GM12878 (cell line): Measurements from ENCODE around the gene GNAQ.
"Not testable (repeated sequence)": the region's sequence is repeated elsewhere in the genome, so short reads cannot be mapped to it uniquely, and the experiment has no call there.

Experiments used
- CTCF ChIP-seq, 3 experiments: IDR thresholded peaks in 2 of 3; conservative IDR thresholded peaks in 1 of 3; 2 replicates each; pipeline ENCODE4 v1.5.1; 2011; ENCODE audit warnings: low read depth in 3 of 3, low read length in 3 of 3, mild to moderate bottlenecking in 3 of 3, control low read depth in 2 of 3, moderate library complexity in 2 of 3, inconsistent platforms in 1 of 3, mixed read lengths in 1 of 3; ENCODE audit not compliant: control insufficient read depth in 2 of 3, insufficient read depth in 1 of 3; ENCODE audit errors: extremely low read depth in 1 of 3
- POLR2A ChIP-seq: IDR thresholded peaks from 2 replicates; pipeline ENCODE4 v1.6.1; 2011; ENCODE audit warnings: low read depth, mild to moderate bottlenecking, low read length
- SIN3A ChIP-seq: IDR thresholded peaks from 2 replicates; pipeline ENCODE4 v1.6.1; 2012; ENCODE audit warnings: low read depth, low read length, improper control_type of control experiment

GRCh38 chr9:77760919-77761318, 270.7 kb downstream of the GNAQ start:
- TF ChIP-seq CTCF (IDR thresholded peaks at IDR 0.05 in 2 of 3, conservative IDR thresholded peaks at IDR 0.05 in 1 of 3; ENCODE audit: control insufficient read depth in 2 of 3, extremely low read depth in 1 of 3, insufficient read depth in 1 of 3, low read depth in 3 of 3, low read length in 3 of 3); POLR2A; SIN3A: not testable (repeated sequence)
